WTC11 (cell line): ENCODE measurements around the gene SP2. TPM values are rescaled to one million over a fixed set of nuclear protein-coding genes. Genes with fewer than 3 reads are reported as not detected.

Experiments used
- ATAC-seq: fragments of 200-7000 bp; cut with Tn5 transposase; 2 replicates; pipeline ENCODE4 v1.10.0; 2021; ENCODE audit warnings: mild to moderate bottlenecking, moderate library complexity
- CTCF ChIA-PET: fragments of 300-600 bp; sonication (Branson Sonifier 250); formaldehyde crosslinking; loops from one replicate; lab custom pipeline; 2021; ENCODE audit warnings: antibody characterized with exemption; lab: Charles Lee
- POLR2A ChIA-PET: fragments of 350-600 bp; sonication (Branson Sonifier 250); formaldehyde crosslinking; loops from one replicate; lab custom pipeline; 2021; ENCODE audit warnings: antibody characterized with exemption; lab: Charles Lee
- DNase-seq: peaks from one replicate; pipeline ENCODE4 v3.0.0; 2021; ENCODE audit warnings: low spot score
- H3K27ac Mint-ChIP-seq: 2 replicates; pipeline ENCODE4 v1.8.0; 2021; ENCODE audit warnings: mixed read lengths
- H3K27me3 Mint-ChIP-seq: 2 replicates; pipeline ENCODE4 v1.8.0; 2021; ENCODE audit warnings: low read depth, mild to moderate bottlenecking, moderate library complexity, mixed read lengths
- H3K36me3 Mint-ChIP-seq: 2 replicates; pipeline ENCODE4 v1.8.0; 2021; ENCODE audit warnings: mixed read lengths
- H3K4me1 Mint-ChIP-seq: 2 replicates; pipeline ENCODE4 v1.8.0; 2022; ENCODE audit warnings: mixed read lengths
- H3K4me3 Mint-ChIP-seq: 2 replicates; pipeline ENCODE4 v1.8.0; 2021; ENCODE audit warnings: mild to moderate bottlenecking, moderate library complexity, mixed read lengths
- H3K9me3 Mint-ChIP-seq: 2 replicates; pipeline ENCODE4 v1.8.0; 2021; ENCODE audit warnings: mixed read lengths
- AR ChIP-seq: fragments of 250-450 bp; sonication (Bioruptor Pico); IDR thresholded peaks from 2 replicates; pipeline ENCODE4 v1.9.0; 2021; ENCODE audit warnings: mild to moderate bottlenecking
- E2F5 ChIP-seq: sonication (generic); formaldehyde crosslinking; IDR thresholded peaks from 2 replicates; pipeline ENCODE4 v1.8.1; 2022; ENCODE audit warnings: mild to moderate bottlenecking, moderate library complexity, missing genetic modification reagents
- ERG ChIP-seq: fragments of 250-450 bp; sonication (Bioruptor Pico); IDR thresholded peaks from 2 replicates; pipeline ENCODE4 v1.8.0; 2021; ENCODE audit warnings: mild to moderate bottlenecking
- ETV6 ChIP-seq: sonication (generic); formaldehyde crosslinking; IDR thresholded peaks from 2 replicates; pipeline ENCODE4 v1.8.1; 2022; ENCODE audit warnings: mild to moderate bottlenecking, missing genetic modification reagents
- FOXJ3 ChIP-seq: sonication (generic); formaldehyde crosslinking; IDR thresholded peaks from 2 replicates; pipeline ENCODE4 v1.9.0; 2021; ENCODE audit warnings: missing genetic modification reagents, mild to moderate bottlenecking, borderline replicate concordance
- FOXP4 ChIP-seq: sonication (generic); formaldehyde crosslinking; IDR thresholded peaks from 2 replicates; pipeline ENCODE4 v1.8.0; 2022; ENCODE audit warnings: mild to moderate bottlenecking, missing genetic modification reagents
- GABPB1 ChIP-seq: sonication (generic); formaldehyde crosslinking; IDR thresholded peaks from 2 replicates; pipeline ENCODE4 v1.8.1; 2023; ENCODE audit warnings: mild to moderate bottlenecking, missing genetic modification reagents
- HMGA2 ChIP-seq: fragments of 250-450 bp; sonication (Bioruptor Pico); IDR thresholded peaks from 2 replicates; pipeline ENCODE4 v1.4.0; 2021; ENCODE audit warnings: mild to moderate bottlenecking, moderate library complexity
- KAT7 ChIP-seq: sonication (generic); formaldehyde crosslinking; IDR thresholded peaks from 2 replicates; pipeline ENCODE4 v1.8.1; 2023; ENCODE audit warnings: missing genetic modification reagents, mild to moderate bottlenecking, borderline replicate concordance
- MXD4 ChIP-seq: fragments of 250-450 bp; sonication (Bioruptor Pico); IDR thresholded peaks from 2 replicates; pipeline ENCODE4 v1.8.0; 2021; ENCODE audit warnings: mild to moderate bottlenecking, moderate library complexity, borderline replicate concordance
- NFATC4 ChIP-seq: fragments of 250-450 bp; sonication (Bioruptor Pico); IDR thresholded peaks from 2 replicates; pipeline ENCODE4 v1.9.0; 2021; ENCODE audit warnings: mild to moderate bottlenecking
- RORB ChIP-seq: fragments of 250-450 bp; sonication (Bioruptor Pico); IDR thresholded peaks from 2 replicates; pipeline ENCODE4 v1.9.0; 2021; ENCODE audit warnings: mild to moderate bottlenecking
- SMAD4 ChIP-seq: sonication (generic); formaldehyde crosslinking; IDR thresholded peaks from 2 replicates; pipeline ENCODE4 v1.8.0; 2022; ENCODE audit warnings: mild to moderate bottlenecking, missing genetic modification reagents
- ZNF121 ChIP-seq: sonication (generic); formaldehyde crosslinking; IDR thresholded peaks from 2 replicates; pipeline ENCODE4 v1.8.0; 2023; ENCODE audit warnings: missing genetic modification reagents
- ZNF138 ChIP-seq: sonication (generic); formaldehyde crosslinking; conservative IDR thresholded peaks from 2 replicates; pipeline ENCODE4 v1.8.1; 2022; ENCODE audit warnings: mild to moderate bottlenecking, moderate library complexity, missing genetic modification reagents
- total RNA-seq: library from RNA; stranded (reverse); gene quantifications from 3 replicates; pipeline ENCODE4 v1.2.3, GENCODE V29; 2021
- TF ChIP-seq, protein P1 (sequence below): fragments of 250-450 bp; sonication (Bioruptor Pico); IDR thresholded peaks from 2 replicates; pipeline ENCODE4 v2.1.2; 2022; ENCODE audit warnings: mild to moderate bottlenecking, moderate library complexity
- TF ChIP-seq, protein P2 (sequence below): sonication (generic); formaldehyde crosslinking; conservative IDR thresholded peaks from 2 replicates; pipeline ENCODE4 v1.8.1; 2023; ENCODE audit warnings: mild to moderate bottlenecking, low read depth, missing genetic modification reagents, moderate library complexity
- TF ChIP-seq, protein P3 (sequence below): sonication (generic); formaldehyde crosslinking; IDR thresholded peaks from 2 replicates; pipeline ENCODE4 v1.8.1; 2022; ENCODE audit warnings: low read depth, mild to moderate bottlenecking, moderate library complexity, missing genetic modification reagents, borderline replicate concordance

Gene SP2
- total RNA-seq, 1 experiment from 2014 or later: 9.9 TPM

DNA sequence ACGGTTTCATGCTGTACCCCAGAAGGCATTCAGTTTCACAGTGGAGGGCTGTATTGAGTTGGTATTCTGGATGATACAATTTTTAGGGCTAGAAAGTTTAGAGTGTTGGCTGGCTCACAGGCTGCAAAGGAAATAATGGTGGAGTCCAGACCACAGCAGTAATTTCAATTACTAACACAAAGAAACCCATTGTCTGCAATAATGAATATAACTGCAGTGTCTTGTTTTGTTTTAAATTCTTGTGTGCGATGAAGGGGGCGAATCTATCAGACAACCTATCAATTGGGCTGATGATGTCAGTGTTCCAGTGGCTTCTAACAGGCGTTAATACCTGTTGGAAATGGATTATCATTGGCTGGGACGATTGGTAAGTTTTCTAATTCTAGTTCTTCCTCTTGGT is 1.5 kb downstream of the SP2 start:
- Mint-ChIP-seq H3K9me3 (no peaks in the 10 kb centered on the region), H3K27me3 (no peaks in the 10 kb centered on the region), H3K36me3 (no peaks in the 10 kb centered on the region), H3K4me1 (peaks cover 52% of the 10 kb centered on the region), H3K27ac (no peak overlapping the region), H3K4me3 (peak overlapping the region; percentile 97)
- ChIA-PET POLR2A (no interaction called here), CTCF (no interaction called here)
- DNase-seq: no peak
- TF ChIP-seq KAT7 (CRISPR knock-in tag) (no peak), FOXJ3 (CRISPR knock-in tag) (no peak), ZNF138 (no peak), RORB (CRISPR knock-in tag) (no peak), SMAD4 (CRISPR knock-in tag) (no peak), ERG (no peak), MXD4 (CRISPR knock-in tag) (no peak), ETV6 (CRISPR knock-in tag) (no peak), FOXP4 (CRISPR knock-in tag) (no peak), HMGA2 (CRISPR knock-in tag) (no peak), NFATC4 (CRISPR knock-in tag) (no peak), GABPB1 (CRISPR knock-in tag) (no peak), ZNF121 (CRISPR knock-in tag) (no peak), E2F5 (CRISPR knock-in tag) (no peak), AR (CRISPR knock-in tag) (no peak)
- TF ChIP-seq, protein P1, sequence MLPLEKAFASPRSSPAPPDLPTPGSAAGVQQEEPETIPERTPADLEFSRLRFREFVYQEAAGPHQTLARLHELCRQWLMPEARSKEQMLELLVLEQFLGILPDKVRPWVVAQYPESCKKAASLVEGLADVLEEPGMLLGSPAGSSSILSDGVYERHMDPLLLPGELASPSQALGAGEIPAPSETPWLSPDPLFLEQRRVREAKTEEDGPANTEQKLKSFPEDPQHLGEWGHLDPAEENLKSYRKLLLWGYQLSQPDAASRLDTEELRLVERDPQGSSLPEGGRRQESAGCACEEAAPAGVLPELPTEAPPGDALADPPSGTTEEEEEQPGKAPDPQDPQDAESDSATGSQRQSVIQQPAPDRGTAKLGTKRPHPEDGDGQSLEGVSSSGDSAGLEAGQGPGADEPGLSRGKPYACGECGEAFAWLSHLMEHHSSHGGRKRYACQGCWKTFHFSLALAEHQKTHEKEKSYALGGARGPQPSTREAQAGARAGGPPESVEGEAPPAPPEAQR (CRISPR knock-in tag): no peak
- TF ChIP-seq, protein P2, sequence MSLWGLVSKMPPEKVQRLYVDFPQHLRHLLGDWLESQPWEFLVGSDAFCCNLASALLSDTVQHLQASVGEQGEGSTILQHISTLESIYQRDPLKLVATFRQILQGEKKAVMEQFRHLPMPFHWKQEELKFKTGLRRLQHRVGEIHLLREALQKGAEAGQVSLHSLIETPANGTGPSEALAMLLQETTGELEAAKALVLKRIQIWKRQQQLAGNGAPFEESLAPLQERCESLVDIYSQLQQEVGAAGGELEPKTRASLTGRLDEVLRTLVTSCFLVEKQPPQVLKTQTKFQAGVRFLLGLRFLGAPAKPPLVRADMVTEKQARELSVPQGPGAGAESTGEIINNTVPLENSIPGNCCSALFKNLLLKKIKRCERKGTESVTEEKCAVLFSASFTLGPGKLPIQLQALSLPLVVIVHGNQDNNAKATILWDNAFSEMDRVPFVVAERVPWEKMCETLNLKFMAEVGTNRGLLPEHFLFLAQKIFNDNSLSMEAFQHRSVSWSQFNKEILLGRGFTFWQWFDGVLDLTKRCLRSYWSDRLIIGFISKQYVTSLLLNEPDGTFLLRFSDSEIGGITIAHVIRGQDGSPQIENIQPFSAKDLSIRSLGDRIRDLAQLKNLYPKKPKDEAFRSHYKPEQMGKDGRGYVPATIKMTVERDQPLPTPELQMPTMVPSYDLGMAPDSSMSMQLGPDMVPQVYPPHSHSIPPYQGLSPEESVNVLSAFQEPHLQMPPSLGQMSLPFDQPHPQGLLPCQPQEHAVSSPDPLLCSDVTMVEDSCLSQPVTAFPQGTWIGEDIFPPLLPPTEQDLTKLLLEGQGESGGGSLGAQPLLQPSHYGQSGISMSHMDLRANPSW (CRISPR knock-in tag): no peak
- TF ChIP-seq, protein P3, sequence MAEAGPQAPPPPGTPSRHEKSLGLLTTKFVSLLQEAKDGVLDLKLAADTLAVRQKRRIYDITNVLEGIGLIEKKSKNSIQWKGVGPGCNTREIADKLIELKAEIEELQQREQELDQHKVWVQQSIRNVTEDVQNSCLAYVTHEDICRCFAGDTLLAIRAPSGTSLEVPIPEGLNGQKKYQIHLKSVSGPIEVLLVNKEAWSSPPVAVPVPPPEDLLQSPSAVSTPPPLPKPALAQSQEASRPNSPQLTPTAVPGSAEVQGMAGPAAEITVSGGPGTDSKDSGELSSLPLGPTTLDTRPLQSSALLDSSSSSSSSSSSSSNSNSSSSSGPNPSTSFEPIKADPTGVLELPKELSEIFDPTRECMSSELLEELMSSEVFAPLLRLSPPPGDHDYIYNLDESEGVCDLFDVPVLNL (CRISPR knock-in tag): no peak
- no peak for ATAC-seq
